GM12873 (cell line): Measurements from ENCODE around the gene MAZ.

Experiments
- TF ChIP-seq, protein P1 (sequence below): IDR thresholded peaks from 2 replicates; pipeline ENCODE4 v1.5.1; 2012; ENCODE audit warnings: low read depth, mild to moderate bottlenecking, moderate library complexity, low read length, control low read depth; ENCODE audit not compliant: insufficient read depth; ENCODE audit errors: missing control alignments

Gene MAZ

DNA sequence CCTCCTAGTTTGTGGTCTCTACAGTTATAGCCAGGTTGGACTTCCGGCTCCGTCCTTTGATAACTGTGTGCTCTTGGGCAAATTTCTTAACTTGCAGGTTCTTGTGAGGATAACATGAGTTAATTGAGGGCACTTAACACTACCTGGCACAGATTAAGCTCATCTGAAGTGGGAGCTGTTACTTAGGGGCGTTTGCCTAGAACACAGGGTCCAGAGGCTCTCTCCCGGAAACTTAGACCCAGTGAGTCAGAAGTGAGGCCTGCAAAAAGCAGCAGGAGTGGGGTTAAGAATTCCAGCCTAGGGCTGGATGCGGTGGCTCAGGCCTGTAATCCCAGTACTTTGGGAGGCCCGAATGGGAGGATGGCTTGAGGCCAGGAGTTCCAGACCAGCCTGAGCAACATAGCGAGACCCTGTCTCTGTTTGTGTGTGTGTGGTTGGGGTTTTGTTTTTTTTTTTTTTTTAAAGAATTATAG, 15.3 kb downstream of the MAZ start:
- TF ChIP-seq, protein P1, sequence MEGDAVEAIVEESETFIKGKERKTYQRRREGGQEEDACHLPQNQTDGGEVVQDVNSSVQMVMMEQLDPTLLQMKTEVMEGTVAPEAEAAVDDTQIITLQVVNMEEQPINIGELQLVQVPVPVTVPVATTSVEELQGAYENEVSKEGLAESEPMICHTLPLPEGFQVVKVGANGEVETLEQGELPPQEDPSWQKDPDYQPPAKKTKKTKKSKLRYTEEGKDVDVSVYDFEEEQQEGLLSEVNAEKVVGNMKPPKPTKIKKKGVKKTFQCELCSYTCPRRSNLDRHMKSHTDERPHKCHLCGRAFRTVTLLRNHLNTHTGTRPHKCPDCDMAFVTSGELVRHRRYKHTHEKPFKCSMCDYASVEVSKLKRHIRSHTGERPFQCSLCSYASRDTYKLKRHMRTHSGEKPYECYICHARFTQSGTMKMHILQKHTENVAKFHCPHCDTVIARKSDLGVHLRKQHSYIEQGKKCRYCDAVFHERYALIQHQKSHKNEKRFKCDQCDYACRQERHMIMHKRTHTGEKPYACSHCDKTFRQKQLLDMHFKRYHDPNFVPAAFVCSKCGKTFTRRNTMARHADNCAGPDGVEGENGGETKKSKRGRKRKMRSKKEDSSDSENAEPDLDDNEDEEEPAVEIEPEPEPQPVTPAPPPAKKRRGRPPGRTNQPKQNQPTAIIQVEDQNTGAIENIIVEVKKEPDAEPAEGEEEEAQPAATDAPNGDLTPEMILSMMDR, result no peak

GRCh38 chr16:29824589-29825144, 18.3 kb downstream of the MAZ start:
- TF ChIP-seq, protein P1, result no peak

DNA sequence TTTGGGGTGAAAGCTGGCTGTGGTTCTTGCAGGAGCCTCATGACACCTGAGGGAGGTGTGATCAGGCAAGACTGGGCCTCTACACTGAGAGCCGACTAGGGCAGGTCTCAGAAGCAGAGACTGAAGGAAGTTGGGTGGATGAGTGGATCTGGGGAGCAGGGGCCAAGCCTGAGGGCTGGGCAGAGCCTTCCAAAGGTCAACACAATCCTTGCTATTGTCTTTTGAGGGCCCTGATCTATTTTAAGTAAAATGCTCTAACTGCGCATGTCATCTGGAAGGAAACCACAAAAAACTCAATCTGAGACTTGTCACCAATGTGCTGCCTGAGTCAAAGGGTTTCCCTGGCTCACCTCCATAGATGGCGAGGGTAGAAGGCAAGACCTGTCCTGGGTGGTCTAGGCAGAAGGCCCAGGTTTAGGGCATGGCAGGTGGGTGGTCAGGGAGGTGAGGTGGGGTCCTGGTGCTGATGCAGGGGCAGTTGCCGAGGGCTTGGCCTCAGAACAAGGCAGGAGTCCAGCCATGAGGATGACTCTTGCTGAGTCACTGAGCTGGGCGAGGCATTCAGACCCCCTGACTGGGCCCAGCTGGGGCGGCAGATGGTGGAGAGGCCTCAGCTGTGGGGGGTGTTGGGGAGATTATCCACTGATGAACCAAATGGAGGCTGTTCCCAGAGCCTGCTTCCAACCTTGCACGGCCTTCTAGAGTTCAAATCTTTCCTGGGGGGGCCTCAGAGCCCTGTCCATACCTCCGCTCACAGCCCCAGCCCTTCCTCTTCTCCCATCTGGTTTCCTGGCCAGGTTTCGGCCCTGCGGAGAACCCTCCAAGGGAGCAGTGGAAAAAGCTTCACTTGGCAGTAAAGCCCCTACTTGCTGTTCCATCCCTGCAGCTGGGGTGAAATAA, 19.1 kb downstream of the MAZ start:
- TF ChIP-seq, protein P1, result no peak

- TF ChIP-seq, protein P1, result no peak
Measured at GRCh38 chr16:29826342-29826695, 20.0 kb downstream of the MAZ start.

DNA sequence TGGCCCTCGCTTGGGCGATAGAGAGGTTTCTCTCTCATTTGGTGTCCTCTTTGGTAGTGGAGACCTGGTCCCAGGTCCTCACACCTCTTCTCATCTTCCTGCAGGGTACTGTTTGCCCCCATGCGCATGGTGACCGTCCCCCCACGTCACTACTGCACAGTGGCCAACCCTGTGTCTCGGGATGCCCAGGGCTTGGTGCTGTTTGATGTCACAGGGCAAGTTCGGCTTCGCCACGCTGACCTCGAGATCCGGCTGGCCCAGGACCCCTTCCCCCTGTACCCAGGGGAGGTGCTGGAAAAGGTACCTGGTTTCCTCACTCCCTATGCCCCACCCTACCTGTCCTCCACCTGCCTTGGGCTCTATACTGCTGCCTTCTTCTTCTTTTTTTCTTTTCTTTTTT, 24.4 kb downstream of the MAZ start:
- TF ChIP-seq, protein P1, result no peak

GRCh38 chr16:29831490-29831889, 25.2 kb downstream of the MAZ start:
- TF ChIP-seq, protein P1, result no peak

- TF ChIP-seq, protein P1, result no peak
Measured at GRCh38 chr16:29834079-29834478, 27.8 kb downstream of the MAZ start.
